Stimulated activated CD4-positive, alpha-beta T cell treated with anti-CD3 and anti-CD28 coated beads, Interleukin-15, amount 100 ng/mL, for 48 hours (primary cell): Measurements from ENCODE around the gene GSG1L.
"Not testable (repeated sequence)": the region's sequence is repeated elsewhere in the genome, so short reads cannot be mapped to it uniquely, and the experiment has no call there.

Experiments used
- DNase-seq, 2 donors: peaks; one replicate each; pipeline ENCODE4 v3.0.0-alpha.2; 2020; ENCODE audit warnings: low read depth in 2 of 2

GSG1L gene

GRCh38 chr16:27903046-27903655, 160.4 kb downstream of the GSG1L start:
- no peak for DNase-seq

GRCh38 chr16:27902551-27902950, 161.0 kb downstream of the GSG1L start:
- DNase-seq = no peak

- no peak for DNase-seq
These were observed 161.6 kb downstream of the GSG1L start for GRCh38 chr16:27901956-27902355.

- DNase-seq = no peak
These were observed 163.8 kb downstream of the GSG1L start for GRCh38 chr16:27899736-27900135.

GRCh38 chr16:27894386-27894785, 169.1 kb downstream of the GSG1L start:
- DNase-seq = no peak

GRCh38 chr16:27892879-27893278, 170.6 kb downstream of the GSG1L start:
- no peak for DNase-seq

GRCh38 chr16:27890866-27891265, 172.6 kb downstream of the GSG1L start:
- DNase-seq = no peak

GRCh38 chr16:27890006-27890405, 173.5 kb downstream of the GSG1L start:
- DNase-seq = no peak

GRCh38 chr16:27883576-27883975, 179.9 kb downstream of the GSG1L start:
- DNase-seq = no peak

- no peak for DNase-seq
These were observed 183.2 kb downstream of the GSG1L start for GRCh38 chr16:27880287-27880686.

- no peak for DNase-seq
These were observed 183.8 kb downstream of the GSG1L start for GRCh38 chr16:27879601-27880247.

- not testable (repeated sequence) for DNase-seq
These were observed 190.9 kb downstream of the GSG1L start for GRCh38 chr16:27872627-27873026.

GRCh38 chr16:27870116-27870798, 193.3 kb downstream of the GSG1L start:
- DNase-seq = no peak

- no peak for DNase-seq
These were observed 194.1 kb downstream of the GSG1L start for GRCh38 chr16:27869411-27869810.

GRCh38 chr16:27868180-27868579, 195.3 kb downstream of the GSG1L start:
- DNase-seq = no peak

- DNase-seq = peak; percentile 42 to 68
These were observed 196.1 kb downstream of the GSG1L start for GRCh38 chr16:27867122-27868110.

GRCh38 chr16:27863377-27863776, 200.1 kb downstream of the GSG1L start:
- DNase-seq = no peak

GRCh38 chr16:27862953-27863352, 200.6 kb downstream of the GSG1L start:
- DNase-seq = no peak

- DNase-seq = no peak
These were observed 203.4 kb downstream of the GSG1L start for GRCh38 chr16:27860091-27860490.

GRCh38 chr16:27859020-27859419, 204.5 kb downstream of the GSG1L start:
- DNase-seq = no peak

GRCh38 chr16:27853651-27854050, 209.9 kb downstream of the GSG1L start:
- DNase-seq = no peak

- no peak for DNase-seq
These were observed 210.4 kb downstream of the GSG1L start for GRCh38 chr16:27853101-27853500.
